ENCODE measurements around the gene CFLAR.
"Not testable (repeated sequence)": the region's sequence is repeated elsewhere in the genome, so short reads cannot be mapped to it uniquely, and the experiment has no call there.

Gene CFLAR

DNA sequence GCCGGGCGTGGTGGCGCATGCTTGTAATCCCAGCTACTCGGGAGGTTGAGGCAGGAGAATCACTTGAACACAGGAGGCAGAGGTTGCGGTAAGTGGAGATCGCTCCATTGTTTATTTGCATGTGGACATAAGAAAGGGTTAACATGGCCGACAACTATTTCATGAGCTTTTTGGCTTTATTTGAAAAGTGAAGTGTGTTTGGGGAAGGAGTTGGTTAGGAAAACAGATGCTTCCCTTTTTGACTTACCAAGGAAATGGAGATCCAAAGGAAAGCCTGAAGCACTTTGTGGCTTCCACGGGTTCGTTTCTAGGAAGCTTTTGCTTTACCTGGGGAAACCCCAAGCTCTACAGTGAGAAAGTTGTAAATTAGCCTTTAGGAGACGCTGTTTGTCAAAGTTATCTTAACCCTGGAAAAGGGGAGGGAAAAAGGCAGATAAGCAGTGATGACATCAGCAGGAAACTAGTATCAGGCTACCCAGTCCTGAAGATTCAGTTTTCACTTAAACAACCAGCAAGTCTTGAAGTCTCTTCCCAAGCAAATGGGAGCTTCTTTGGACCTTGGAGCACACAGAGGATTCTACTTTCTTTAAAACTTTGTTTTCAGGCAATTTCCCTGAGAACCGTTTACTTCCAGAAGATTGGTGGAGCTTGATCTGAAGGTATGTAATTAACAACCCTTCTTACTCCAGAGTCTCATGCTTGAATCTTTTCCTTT is 66.8 kb downstream of the CFLAR start, which contains the start of gene CASP10:
TSS of gene CASP10 (plus strand) at position 492 of the 715 bp plus-strand sequence. CDS start 2,637 bp downstream, outside the sequence.
- DNase-seq (ENCODE audit: low read depth in 2 of 2) = no peak

DNA sequence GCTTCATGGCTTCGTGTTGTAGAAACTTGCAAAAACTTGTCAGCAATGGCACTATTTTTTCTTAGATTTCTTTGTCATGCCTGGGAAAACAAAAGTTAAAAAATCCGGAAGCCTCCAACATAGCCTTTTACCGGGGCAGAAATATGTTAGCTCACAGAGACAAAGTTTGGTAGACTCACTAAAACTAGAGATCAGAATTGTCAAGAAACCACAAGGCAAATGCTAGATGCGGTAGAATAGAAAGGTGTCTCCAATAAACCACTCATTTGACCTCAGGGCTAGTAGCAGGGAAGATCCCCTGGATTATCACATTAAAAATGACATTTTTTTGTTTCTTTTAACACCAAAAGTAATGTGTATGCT is 67.4 kb downstream of the CFLAR start:
- no peak for DNase-seq (ENCODE audit: low read depth in 2 of 2)

DNA sequence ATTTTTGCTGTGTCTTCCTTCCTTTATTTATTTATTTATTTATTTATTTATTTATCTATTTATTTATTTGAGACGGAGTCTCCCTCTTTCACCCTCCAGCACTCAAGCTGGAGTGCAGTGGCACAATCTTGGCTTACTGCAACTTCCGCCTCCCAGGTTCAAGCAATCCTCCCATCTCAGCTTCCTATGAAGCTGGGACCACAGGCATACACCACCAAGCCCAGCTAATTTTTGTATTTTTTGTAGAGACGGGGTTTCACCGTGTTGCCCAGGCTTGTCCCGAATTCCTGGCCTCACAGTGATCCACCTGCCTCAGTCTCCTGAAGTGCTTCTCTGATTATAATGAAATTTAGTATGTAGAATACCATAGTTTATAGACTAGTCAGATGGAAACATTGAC is 67.9 kb downstream of the CFLAR start:
- DNase-seq (ENCODE audit: low read depth in 2 of 2) = not testable (repeated sequence)

DNA sequence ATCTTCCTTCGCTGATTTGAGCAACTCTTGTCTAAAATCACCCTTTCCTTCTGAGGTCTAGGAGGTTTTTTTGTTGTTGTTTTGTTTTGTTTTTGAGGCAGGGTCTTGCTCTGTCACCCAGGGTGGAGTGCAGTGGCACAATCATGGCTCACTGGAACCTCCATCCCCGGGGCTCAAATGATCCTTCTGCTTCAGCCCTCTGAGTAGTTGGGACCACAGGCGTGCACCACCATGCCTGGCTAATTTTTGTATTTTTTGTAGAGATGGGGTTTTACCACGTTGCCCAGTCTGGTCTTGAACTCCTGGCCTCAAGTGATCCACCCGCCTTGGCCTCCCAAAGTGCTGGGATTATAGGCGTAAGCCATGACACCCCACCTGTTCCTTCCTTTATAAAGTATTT is 68.3 kb downstream of the CFLAR start:
- DNase-seq (ENCODE audit: low read depth in 2 of 2) = not testable (repeated sequence)

DNA sequence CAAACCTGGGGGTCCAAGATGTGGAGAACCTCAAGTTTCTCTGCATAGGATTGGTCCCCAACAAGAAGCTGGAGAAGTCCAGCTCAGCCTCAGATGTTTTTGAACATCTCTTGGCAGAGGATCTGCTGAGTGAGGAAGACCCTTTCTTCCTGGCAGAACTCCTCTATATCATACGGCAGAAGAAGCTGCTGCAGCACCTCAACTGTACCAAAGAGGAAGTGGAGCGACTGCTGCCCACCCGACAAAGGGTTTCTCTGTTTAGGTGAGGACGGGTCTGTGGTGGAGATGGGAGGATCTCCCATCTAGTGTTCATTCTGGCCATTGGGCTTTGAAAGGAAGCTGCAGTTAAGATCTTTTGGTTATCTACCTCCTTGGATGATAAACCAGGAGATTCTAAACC is 69.9 kb downstream of the CFLAR start:
- no peak for DNase-seq (ENCODE audit: low read depth in 2 of 2)

DNA sequence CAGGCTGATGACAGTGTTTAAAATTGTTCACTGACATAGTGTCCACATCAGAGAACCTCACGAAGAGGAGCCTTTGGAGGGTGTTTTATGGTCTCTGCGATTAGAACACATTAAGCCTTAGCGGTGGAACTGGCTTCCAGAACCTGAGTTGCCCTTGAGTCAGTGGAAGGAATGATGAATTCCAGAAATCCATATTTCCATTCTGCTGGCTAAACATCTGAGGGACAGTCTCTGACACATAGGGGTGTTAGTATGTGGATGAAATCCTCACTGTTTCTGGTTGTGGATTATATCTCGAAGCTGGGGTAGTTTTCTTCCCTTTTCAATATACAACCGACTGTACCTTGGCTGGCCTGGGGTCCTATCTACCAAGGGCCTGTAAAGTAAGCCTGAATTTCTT is 71.0 kb downstream of the CFLAR start:
- DNase-seq (ENCODE audit: low read depth in 2 of 2) = no peak

DNA sequence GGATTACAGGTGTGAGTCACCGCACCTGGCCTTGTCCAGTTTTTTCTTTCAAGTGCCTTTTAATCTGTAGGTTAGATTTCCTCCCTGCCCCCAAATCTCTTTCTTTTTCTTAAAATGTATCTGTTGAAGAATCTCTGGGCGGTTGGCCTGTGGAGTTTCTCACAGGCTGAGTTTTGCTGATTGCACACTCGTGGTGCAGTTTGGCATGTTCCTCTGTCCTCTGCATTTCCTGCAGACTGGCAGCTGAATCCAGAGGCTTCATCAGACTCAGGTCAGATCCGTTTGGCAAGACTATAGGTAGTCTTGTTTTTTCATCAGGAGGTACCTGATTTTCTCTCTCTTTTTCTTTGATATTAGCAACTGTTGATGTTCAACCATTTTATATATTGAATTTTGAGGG is 72.5 kb downstream of the CFLAR start:
- no peak for DNase-seq (ENCODE audit: low read depth in 2 of 2)

DNA sequence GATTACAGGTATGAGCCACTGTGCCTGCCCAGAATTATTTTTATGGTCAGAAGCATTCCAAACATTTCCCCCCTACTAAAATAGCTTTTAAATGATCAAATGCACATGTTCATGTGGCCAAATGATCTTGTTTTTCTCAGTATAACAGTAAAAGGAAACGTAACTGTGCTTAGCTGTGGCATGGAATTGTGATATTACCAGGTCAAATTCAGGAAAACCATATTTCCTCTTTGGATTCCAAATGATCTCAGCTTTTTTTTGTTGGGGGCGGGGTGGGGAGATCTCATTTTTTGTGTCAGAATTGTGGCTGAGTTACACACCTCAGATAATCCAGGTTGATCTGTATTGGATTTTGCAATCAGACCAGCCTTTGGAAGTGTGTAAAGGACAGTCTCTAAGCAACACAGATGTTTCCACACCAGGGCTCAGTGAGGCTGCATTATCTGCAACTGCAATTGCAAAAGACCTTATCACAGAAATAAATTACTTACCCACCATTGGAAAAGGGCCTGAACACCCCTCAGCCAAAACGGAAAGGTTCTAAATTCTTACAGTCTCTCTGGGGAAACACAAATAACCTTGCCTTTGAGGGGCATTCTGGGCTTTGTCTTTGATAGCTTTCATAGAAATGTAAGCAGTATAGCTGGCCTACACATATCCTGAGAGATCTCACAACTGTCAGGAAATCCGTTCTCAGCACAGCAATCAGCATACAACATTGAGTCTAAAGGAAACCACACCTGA is 75.3 kb downstream of the CFLAR start:
- no peak for DNase-seq (ENCODE audit: low read depth in 2 of 2)

DNA sequence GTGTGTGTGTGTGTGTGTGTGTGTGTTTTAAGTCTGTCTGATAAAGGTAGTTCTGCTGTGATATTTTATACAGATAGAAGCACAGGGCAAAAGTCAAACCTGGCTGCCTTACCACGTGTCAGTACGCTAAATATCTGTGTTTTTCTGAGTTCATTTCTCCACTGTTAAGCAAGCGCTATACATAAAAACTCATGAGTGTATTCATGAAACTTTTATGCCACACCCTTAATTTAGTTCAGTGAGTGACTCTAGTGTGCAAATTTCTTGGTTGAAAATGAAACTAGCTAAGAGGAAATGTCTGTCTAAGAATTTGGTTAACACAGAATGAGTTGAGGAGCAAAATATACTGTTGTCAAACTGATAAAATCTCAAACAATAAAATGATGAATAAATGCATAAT is 78.1 kb downstream of the CFLAR start:
- no peak for DNase-seq (ENCODE audit: low read depth in 2 of 2)

DNA sequence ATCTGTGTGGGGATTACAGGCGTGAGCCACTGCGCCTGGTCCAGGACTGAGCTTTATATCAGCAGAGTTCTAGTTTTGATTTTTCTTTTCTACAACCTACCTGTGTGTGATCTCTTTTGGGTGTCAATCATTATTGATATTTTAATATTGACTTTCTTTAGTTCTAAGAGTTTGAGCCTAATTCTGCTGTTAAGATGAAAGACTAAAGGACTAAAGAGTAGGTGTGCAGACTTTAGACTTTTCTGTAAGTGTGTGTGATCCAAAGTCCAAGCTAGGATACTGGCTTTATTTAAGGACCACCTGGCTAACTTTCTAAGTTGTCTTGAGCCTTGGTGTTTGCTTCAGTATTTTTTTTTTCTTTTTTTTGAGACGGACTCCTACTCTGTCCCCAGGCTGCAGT is 79.4 kb downstream of the CFLAR start:
- DNase-seq (ENCODE audit: low read depth in 2 of 2) = no peak

DNA sequence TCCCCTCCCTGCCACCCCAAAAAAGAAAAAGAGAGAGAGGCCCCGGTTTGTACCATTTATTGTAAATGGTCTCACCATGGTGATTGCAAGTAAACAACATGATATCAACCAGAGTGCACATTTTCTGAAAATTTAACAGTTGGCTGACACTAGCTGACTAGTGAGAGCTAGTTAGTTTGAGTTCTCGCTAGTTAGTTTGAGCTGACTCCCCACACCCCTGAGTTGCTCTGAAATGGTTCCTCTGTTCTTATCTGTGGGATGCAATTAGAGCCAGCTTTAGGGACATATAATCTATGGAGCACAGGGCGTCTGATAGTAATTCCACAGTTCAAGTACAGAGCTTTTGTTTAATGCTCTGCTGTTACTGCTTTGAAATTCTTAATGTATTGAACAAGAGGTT is 80.0 kb downstream of the CFLAR start:
- DNase-seq (ENCODE audit: low read depth in 2 of 2) = no peak

DNA sequence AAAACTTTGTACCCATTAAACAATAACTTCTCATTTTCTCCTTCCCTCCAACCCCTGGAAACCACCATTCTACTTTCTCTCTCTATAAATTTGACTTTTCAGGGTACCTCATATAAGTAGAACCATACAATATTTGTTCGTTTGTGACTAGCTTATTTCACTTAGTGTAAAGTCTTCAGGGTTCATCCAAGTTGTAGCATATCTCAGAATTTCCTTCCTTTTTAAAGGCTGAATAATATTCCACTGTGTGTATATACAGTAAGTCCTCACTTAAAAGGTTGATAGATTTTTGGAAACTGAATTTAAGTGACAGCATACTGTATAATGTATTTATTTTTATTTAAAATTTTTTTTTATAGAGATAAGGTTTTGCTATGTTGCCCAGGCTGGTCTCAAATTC is 80.8 kb downstream of the CFLAR start:
- no peak for DNase-seq (ENCODE audit: low read depth in 2 of 2)

DNA sequence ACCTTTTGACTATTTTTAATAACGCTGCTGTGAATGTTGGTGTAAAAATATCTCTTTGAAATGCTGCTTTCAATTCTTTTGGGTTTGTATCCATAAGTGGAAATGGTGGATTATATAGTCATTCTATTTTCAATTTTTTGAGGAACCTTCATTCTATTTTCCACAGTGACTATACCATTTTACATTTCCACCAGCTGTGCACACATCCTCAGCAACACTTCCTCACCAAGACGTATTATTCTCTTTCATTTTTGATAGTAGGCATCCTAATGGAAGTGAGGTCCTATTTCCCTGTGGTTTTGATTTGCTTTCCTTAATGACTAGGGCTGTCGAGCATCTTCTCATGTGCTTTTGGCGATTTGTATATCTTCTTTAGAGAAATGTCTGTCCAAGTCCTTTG is 81.8 kb downstream of the CFLAR start:
- DNase-seq (ENCODE audit: low read depth in 2 of 2) = no peak

DNA sequence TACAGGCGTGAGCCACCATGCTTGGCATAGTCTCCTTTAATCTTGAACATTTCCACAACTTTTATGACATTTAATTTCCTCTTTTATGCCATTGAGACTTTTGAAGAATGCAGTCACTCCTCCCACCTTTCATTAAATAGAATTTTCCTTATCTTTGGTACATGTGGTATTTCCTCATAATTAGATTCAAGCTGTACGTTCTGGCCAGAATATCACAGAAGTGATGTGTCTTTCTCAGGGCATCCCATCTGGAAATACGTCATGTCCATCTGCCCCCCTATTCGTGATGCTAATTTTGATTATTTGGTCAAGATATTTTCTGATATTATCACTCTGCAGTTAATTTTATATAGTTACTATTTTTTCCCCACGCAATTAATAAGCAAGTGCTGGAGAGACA is 83.9 kb downstream of the CFLAR start:
- DNase-seq (ENCODE audit: low read depth in 2 of 2) = no peak

DNA sequence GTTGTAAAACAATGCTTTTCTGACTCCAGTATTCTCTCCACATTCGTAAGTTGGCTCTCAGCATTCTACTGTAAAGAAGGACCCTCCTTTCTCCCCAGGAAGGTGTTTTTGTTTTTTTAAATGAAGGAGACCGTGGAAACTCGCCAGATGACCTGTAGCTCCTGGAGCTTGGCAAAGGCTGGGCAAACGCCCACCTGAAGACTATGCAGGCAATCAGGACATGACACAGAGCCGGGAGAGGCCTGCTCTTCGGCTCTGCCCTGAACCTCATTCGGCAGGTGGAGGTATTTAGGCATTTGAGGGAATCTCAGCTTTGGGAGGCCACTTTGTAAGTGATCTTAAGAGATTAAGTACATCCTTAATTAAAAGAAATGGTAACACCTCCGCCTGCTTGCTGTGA is 84.4 kb downstream of the CFLAR start:
- DNase-seq (ENCODE audit: low read depth in 2 of 2) = no peak

DNA sequence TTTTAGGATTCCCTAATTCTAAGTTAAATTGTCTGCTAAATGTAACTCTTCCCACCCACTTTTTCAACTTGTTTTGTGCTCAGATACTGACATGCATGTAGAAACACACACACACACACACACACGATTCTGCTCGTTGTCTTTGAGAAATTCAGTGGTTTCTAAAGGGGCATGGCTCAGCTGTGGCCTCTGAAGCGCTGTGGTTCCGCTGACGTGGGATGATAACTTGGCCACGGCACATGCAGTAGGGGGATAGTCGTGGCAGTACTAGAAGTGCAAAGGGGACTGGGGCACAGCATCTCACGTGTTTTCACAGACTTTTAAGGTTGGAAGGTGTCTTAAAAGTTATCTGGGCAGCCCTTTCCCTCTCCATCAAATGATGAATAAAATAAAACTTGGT is 85.4 kb downstream of the CFLAR start:
- DNase-seq (ENCODE audit: low read depth in 2 of 2) = no peak

DNA sequence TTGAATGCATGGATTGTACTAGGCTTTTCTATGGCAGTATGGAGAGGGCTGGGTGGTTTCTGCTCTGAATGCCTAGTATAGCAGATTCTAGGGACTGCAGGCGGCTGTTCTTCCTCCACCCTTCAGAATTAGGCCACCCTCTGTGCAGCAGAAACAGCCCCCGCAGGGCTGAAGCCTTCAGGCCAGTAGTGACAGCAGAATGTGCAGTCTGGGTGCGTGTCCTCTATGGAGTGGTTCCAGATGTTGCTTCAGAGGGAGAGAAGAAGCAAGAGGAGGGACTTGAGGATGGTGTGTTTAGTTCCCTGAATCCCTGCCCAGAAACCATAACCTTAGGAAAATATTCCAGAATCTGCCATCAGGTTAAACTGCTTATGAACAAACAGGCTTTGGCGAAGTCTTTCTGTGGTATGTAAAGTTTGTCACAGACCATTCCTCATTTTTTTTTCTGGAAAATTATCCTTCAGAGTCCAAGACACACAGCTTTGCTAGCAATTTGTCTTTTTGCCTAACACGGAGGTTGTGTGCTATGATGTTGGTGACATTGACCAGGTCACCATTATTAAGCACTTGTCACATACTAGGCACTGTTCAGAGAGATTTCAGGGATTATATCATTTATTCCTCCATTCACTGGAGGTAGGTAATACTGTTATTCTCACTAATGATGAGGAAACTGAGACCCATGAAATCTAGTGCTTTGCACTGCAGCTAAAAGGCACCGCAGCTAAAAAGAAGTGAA is 88.1 kb downstream of the CFLAR start:
- DNase-seq (ENCODE audit: low read depth in 2 of 2) = no peak

DNA sequence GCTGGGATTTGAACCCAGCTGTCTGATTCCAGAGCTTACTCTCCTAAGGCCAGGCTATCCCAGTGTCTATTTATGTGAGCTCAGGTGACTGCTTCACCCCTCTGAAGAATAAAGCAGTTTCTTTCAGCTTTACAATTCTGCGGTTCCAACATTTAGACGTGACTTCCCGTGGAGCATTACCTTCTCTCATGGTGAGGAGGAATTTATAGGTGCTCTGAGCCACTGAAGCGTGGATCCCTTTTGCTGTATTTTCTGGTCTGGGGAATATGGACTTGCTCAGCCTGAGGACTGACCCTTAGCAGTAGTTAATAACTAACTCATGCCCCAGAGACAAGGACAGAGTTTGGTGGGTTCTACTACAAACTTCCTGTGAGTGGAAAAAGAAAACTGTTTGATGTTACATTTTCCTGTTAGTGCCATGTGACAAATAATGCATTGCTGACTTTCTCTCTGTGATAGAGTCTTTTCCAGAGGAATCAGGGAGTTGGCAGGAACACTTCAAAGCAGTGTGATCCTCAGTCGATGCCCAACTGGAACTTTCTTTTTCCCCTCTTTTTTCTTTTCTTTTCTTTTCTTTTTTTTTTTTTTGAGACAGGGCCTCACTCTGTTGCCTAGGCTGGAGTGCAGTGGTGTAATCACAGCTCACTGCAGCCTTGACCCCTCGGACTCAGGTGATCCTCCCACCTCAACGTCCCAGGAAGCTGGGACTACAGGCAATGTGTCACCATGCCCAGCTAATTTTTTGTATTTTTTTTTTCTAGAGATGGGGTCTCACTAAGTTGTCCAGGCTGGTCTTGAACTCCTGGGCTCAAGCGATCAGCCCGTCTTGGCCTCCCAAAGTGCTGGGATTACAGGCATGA is 88.9 kb downstream of the CFLAR start:
- no peak for DNase-seq (ENCODE audit: low read depth in 2 of 2)

DNA sequence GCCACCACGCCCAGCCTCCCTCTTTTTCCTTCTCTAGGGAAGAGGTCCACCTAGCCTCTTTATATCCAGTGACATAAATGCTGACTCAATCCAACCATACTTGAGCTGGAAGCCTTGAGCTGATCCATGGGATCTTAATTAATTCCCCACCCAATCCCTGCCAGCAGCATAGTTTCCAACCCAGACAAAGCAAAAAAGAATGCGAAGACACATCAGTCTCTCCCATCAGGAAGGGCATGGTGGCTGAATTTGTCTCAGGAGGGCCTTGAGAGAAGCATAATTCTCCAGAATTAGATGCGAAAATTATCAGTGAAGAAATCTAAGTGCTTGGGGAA is 89.5 kb downstream of the CFLAR start:
- DNase-seq (ENCODE audit: low read depth in 2 of 2) = no peak

DNA sequence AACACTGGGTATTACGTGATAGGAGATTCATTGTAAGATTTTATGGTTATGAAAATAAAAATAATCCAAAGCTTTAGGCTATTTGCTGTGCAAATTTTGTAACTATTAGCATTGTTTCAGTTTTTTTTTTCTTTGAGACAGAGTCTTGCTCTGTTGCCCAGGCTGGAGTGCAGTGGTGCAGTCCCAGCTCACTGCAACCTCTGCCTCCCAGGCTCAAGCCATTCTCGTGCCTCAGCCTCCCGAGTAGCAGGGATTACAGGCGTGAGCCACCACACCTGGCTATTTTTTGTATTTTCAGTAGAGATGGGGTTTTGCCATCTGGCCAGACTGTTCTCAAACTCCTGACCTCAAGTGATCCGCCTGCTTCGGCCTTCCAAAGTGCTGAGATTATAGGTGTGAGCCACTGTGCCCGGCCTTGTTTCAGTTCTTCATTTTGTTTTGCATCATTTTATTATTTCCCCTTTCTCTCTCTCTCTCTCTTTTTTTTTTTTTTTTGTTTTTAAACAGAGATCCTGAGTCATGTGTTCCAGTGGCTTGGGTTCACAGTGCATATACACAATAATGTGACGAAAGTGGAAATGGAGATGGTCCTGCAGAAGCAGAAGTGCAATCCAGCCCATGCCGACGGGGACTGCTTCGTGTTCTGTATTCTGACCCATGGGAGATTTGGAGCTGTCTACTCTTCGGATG is 92.7 kb downstream of the CFLAR start:
- no peak for DNase-seq (ENCODE audit: low read depth in 2 of 2)

DNA sequence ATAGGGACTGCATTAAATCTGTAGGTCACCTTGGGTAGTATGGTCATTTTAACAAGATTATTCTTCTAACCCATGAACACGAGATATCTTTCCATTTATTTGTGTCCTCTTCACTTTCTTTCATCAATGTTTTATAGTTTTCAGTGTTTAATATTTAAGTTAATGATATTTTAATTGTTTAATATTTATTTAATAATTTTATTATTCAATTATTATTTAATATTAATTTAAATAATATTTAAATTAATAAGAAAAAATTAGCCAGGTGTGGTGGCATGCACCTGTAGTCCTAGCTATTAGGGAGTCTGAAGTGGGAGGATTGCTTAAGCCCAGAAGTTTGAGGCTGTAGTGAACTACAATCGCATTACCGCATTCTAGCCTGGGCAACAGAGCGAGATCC is 100.0 kb downstream of the CFLAR start:
- no peak for DNase-seq (ENCODE audit: low read depth in 2 of 2)

All from stimulated activated CD4-positive, alpha-beta T cell treated with anti-CD3 and anti-CD28 coated beads, Interleukin-12 subunit alpha, Interleukin-12 subunit beta, amount 100 ng/mL, for 24 hours (primary cell).